Esophagus squamous epithelium (tissue), 5 donors: Measurements from ENCODE around the gene ADPRHL1. TPM values are rescaled to one million over a fixed set of nuclear protein-coding genes. Genes with fewer than 3 reads are reported as not detected.
"Not testable (repeated sequence)": the region's sequence is repeated elsewhere in the genome, so short reads cannot be mapped to it uniquely, and the experiment has no call there.

Experiments
- DNase-seq: peaks from one replicate; lab custom pipeline; 2025; lab: John Stamatoyannopoulos, UW
- H3K27ac ChIP-seq, 4 donors: fragments of 200-600 bp; sonication (generic); one replicate each; pipeline ENCODE4 v1.5.1; 2016 to 2019; ENCODE audit warnings: mild to moderate bottlenecking in 1 of 4
- H3K27me3 ChIP-seq, 4 donors: fragments of 200-600 bp; sonication (generic); 1 replicate in 3 of 4; 2 replicates in 1 of 4; pipeline versions ENCODE4 v1.5.1 to v1.6.0; 2017 to 2021; ENCODE audit warnings: antibody characterized with exemption in 1 of 4
- H3K36me3 ChIP-seq, 3 donors: fragments of 200-600 bp; sonication (generic); one replicate each; pipeline ENCODE4 v1.5.1; 2016 to 2019
- H3K4me1 ChIP-seq, 3 donors: fragments of 200-600 bp; sonication (generic); one replicate each; pipeline ENCODE4 v1.5.1; 2017 to 2019
- H3K4me3 ChIP-seq, 4 donors: fragments of 200-600 bp; sonication (generic); 1 replicate in 3 of 4; 2 replicates in 1 of 4; pipeline ENCODE4 v1.5.1; 2016 to 2019; ENCODE audit warnings: mild to moderate bottlenecking in 2 of 4, moderate library complexity in 1 of 4
- H3K9me3 ChIP-seq, 3 donors: fragments of 200-600 bp; sonication (generic); one replicate each; pipeline ENCODE4 v1.5.1; 2016 to 2019
- POLR2A ChIP-seq, 4 donors: fragments of 450-650 bp; IDR thresholded peaks; one replicate each; pipeline ENCODE4 v1.6.1; 2017; ENCODE audit warnings: antibody characterized with exemption in 4 of 4, mild to moderate bottlenecking in 4 of 4, moderate library complexity in 3 of 4
- WGBS, 2 donors: methylation state at CpG; one replicate each; pipeline ENCODE4 v1.1.5; 2018; 5-methylcytosine and 5-hydroxymethylcytosine counted together
- intact Hi-C: fragments of 100-400 bp; cut with DNase I; formaldehyde crosslinking; loops from one replicate; pipeline ENCODE4 v1.15.0; 2022
- total RNA-seq, 4 donors: library from RNA; depleted of rRNA; stranded (reverse); fragments of >200 nt; gene quantifications; one replicate each; pipeline ENCODE4 v1.1.0, GENCODE V29; 2016
- TF ChIP-seq, protein P1 (sequence below), 6 experiments: fragments of 450-650 bp in 4 of 6; fragments of 200-600 bp in 2 of 6; sonication (generic) in 2 of 6; IDR thresholded peaks; one replicate each; pipeline ENCODE4 v1.5.1; 2016 to 2019; ENCODE audit warnings: antibody characterized with exemption in 6 of 6, mild to moderate bottlenecking in 4 of 6, moderate library complexity in 4 of 6
- donor health status: DM: yes; HTN: yes; CAD: no.

Gene ADPRHL1
- total RNA-seq, 4 donors from 2014 or later: 0.31 to 3.5 (median 2.2) TPM

DNA sequence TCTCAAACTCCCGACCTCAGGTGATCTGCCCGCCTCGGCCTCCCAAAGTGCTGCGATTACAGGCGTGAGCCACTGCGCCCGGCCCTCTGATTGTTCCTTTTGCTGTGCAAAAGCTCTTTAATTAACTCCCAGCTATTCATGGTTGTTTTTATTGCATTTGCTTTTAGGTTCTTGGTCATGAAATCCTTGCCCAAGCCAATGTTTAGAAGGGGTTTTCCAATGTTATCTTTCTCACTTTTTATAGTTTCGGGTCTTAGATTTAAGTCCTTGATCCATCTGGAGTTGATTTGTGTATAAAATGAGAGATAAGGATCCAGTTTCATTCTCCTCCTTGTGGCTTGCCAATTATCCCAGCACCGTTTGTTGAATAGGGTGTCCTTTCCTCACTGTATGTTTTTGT, 70.2 kb downstream of the ADPRHL1 start:
- Histone ChIP-seq H3K4me1 (no peaks in the 10 kb centered on the region), H3K9me3 (peaks cover 0 to 5% (median 0%) of the 10 kb centered on the region in 3 donors), H3K27ac (no peak overlapping the region), H3K36me3 (no peaks in the 10 kb centered on the region), H3K4me3 (no peak overlapping the region), H3K27me3 (peaks cover 0 to 18% (median 0%) of the 10 kb centered on the region in 4 donors)
- 92 to 94% methylated on average over 9 of the region's 9 CpGs for WGBS, 2 donors
- DNase-seq: no peak
- intact Hi-C loops: no loop called here
- TF ChIP-seq, protein P1, sequence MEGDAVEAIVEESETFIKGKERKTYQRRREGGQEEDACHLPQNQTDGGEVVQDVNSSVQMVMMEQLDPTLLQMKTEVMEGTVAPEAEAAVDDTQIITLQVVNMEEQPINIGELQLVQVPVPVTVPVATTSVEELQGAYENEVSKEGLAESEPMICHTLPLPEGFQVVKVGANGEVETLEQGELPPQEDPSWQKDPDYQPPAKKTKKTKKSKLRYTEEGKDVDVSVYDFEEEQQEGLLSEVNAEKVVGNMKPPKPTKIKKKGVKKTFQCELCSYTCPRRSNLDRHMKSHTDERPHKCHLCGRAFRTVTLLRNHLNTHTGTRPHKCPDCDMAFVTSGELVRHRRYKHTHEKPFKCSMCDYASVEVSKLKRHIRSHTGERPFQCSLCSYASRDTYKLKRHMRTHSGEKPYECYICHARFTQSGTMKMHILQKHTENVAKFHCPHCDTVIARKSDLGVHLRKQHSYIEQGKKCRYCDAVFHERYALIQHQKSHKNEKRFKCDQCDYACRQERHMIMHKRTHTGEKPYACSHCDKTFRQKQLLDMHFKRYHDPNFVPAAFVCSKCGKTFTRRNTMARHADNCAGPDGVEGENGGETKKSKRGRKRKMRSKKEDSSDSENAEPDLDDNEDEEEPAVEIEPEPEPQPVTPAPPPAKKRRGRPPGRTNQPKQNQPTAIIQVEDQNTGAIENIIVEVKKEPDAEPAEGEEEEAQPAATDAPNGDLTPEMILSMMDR (IDR thresholded peaks at IDR 0.05): no peak
- no peak for TF ChIP-seq POLR2A (IDR thresholded peaks at IDR 0.05)

DNA sequence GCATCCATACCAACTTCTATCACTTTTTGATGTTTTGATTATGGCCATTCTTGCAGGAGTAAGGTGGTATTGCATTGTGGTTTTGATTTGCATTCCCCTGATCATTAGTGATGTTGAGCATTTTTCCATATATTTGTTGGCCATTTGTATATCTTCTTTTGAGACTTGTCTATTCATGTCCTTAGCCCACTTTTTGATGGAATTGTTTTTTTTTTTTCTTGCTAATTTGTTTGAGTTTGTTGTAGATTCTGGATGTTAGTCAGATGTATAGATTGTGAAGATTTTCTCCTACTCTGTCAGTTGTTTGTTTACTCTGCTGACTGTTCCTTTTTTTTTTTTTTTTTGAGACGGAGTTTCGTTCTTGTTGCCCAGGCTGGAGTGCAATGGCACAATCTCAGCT, 70.7 kb downstream of the ADPRHL1 start:
- H3K4me1 ChIP-seq, H3K36me3 ChIP-seq, H3K9me3 ChIP-seq, H3K27ac ChIP-seq, intact Hi-C loops, DNase-seq, H3K4me3 ChIP-seq: not testable (repeated sequence)
- peaks cover 0 to 23% (median 0%) of the 10 kb centered on the region in 4 donors for H3K27me3 ChIP-seq
- WGBS, 2 donors: 90 to 97% methylated on average over 2 of the region's 2 CpGs

GRCh38 chr13:113378825-113379224, 74.5 kb downstream of the ADPRHL1 start:
- Histone ChIP-seq H3K27me3 (peaks cover 0 to 33% (median 0%) of the 10 kb centered on the region in 4 donors), H3K4me1 (no peaks in the 10 kb centered on the region), H3K4me3 (no peak overlapping the region), H3K9me3 (peaks cover 0 to 5% (median 0%) of the 10 kb centered on the region in 3 donors), H3K27ac (no peak overlapping the region), H3K36me3 (no peaks in the 10 kb centered on the region)
- DNase-seq: no peak
- intact Hi-C loops: no loop called here
- TF ChIP-seq, protein P1 (IDR thresholded peaks at IDR 0.05): no peak
- TF ChIP-seq POLR2A (IDR thresholded peaks at IDR 0.05): no peak
- WGBS, 2 donors: 82 to 93% methylated on average over 8 to 9 of the region's 10 CpGs

- Histone ChIP-seq H3K36me3 (no peaks in the 10 kb centered on the region), H3K27me3 (peaks cover 0 to 24% (median 0%) of the 10 kb centered on the region in 4 donors), H3K4me3 (no peak overlapping the region), H3K27ac (no peak overlapping the region), H3K4me1 (no peaks in the 10 kb centered on the region), H3K9me3 (no peaks in the 10 kb centered on the region)
- intact Hi-C loops: no loop called here
- TF ChIP-seq POLR2A (IDR thresholded peaks at IDR 0.05): no peak
- TF ChIP-seq, protein P1 (IDR thresholded peaks at IDR 0.05): no peak
- no peak for DNase-seq
- WGBS, 2 donors: 49 to 80% methylated on average over 3 of the region's 8 CpGs
Measured at GRCh38 chr13:113374511-113375175, 78.6 kb downstream of the ADPRHL1 start.

DNA sequence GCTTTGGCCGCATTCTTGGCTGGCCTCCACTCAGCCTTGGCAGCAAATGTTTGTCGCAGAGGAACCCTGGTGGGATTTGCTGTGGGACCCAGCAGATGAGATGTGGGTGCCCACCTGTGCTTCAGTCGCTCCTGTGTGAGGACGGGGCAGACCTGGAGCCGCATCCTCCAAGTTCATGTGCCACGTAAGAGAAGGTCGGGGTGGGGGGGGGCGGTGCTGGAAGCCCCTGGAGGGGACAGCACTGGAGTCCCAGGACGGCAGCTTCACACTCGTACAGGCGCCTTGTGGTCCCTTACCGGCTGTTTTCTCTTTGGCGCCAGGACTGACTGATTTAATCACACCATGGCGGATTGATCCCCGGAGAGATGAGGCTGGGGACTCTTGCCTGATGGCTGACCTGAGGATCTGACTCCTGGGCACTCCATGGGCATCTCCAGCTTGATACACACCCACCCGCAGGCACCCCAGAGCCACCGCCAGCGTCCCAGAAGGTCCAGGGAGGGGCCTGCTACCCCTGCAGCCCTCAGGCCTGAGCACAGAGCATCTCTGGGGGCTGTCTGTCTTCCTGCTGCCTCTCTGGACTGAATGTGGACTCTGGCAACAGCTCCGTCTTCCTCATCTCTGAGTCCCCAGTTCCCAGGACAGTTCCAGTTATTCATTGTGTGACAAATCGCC, 79.3 kb downstream of the ADPRHL1 start:
- no peaks in the 10 kb centered on the region for H3K36me3 ChIP-seq
- no peak overlapping the region for H3K4me3 ChIP-seq
- TF ChIP-seq, protein P1 (IDR thresholded peaks at IDR 0.05): no peak
- no peak for TF ChIP-seq POLR2A (IDR thresholded peaks at IDR 0.05)
- intact Hi-C loops: no loop called here
- 73% methylated on average over 6 to 9 of the region's 20 CpGs for WGBS, 2 donors
- DNase-seq: no peak
- H3K27me3 ChIP-seq: peaks cover 0 to 21% (median 0%) of the 10 kb centered on the region in 4 donors
- H3K27ac ChIP-seq: no peak overlapping the region
- H3K9me3 ChIP-seq: no peaks in the 10 kb centered on the region
- no peaks in the 10 kb centered on the region for H3K4me1 ChIP-seq

DNA sequence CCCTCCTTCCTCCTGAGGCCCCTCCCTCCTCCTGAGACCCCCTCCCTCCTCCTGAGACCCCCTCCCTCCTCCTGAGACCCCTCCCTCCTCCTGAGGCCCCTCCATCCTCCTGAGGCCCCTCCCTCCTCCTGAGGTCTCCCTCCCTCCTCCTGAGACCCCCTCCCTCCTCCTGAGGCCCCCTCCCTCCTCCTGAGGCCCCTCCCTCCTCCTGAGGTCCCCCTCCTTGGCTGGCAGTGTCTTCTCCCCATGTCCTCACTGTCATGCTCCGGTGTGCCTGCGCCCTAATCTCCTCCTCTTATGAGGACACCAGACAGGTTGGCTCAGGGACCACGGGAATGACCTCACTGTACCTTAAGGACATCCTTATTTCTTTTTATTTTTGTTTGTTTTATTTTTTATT, 81.6 kb downstream of the ADPRHL1 start:
- H3K4me3 ChIP-seq, intact Hi-C loops, H3K4me1 ChIP-seq, H3K9me3 ChIP-seq, DNase-seq, H3K27ac ChIP-seq, H3K36me3 ChIP-seq: not testable (repeated sequence)
- peaks cover 0 to 11% (median 0%) of the 10 kb centered on the region in 4 donors for H3K27me3 ChIP-seq
- WGBS, 2 donors: 77 to 82% methylated on average over 3 of the region's 3 CpGs
